T follicular helper cell (primary cell): ENCODE measurements around the gene ZNRF1.
"Not testable (repeated sequence)": the region's sequence is repeated elsewhere in the genome, so short reads cannot be mapped to it uniquely, and the experiment has no call there.

ENCODE experiments used
- DNase-seq: peaks from one replicate; pipeline ENCODE4 v3.0.0-alpha.2; 2020; ENCODE audit warnings: low read depth

The ZNRF1 gene

DNA sequence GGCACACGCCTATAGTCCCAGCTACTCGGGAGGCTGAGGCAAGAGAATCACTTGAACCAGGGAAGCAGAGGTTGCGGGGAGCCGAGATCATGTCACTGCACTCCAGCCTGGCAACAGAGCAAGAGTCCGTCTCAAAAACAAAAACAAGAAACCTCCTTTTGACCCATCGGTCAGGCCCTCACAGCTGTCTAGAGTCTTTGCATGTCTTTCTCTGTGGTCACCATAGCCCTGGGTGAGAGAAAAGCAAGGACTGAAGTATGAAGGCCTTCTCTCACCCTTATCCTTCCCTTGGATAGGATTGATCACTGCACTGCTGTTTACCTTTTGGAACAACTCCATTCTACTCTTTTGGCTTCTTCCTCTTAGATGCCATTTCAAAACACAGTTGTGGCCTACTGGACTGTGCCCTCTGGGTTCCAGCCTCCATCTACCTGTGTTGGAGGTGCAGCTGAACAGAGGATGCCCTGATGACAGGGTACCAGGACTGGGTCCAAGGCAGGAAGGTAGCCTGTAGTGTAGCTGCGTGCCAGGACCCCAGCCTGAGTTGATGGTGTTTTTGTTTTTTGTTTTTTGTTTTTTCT lies 80.6 kb downstream of the ZNRF1 start:
- DNase-seq, result no peak

DNA sequence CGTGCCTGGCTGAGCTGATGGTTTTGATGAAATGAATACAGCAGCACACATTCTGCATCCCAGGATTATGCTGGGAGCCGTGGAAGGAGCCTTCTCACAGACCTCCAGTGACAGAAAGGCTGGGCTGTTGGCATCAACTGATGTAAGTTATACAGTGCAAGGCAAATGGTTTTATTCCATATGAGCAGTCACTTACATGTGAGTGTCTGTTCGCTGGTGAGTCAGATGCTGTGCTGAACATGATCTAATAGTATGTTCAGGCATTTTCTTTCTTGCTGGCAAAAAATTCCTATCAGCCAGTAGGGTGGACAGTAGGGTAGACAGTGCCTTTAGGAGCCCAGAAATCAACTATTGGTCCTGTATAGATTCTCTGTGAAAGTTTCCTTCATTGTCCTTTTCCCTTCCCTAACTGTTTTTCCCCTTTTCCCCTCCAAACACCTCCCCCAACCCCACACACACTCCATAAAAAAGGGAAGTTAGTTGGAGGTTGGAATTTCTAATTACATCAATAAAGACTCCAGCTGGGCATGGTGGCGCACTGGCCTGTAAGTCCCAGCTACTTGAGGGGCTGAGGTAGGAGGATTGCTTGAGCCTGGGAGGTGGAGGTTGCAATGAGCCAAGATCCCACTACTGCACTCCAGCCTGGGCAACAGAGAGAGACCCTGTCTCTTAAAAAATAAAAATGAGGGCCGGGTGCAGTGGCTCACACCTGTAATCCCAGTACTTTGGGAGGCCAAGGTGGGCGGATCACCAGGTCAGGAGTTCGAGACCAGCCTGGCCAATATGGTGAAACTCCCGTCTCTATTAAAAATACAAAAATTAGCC lies 81.6 kb downstream of the ZNRF1 start:
- no peak for DNase-seq

DNA sequence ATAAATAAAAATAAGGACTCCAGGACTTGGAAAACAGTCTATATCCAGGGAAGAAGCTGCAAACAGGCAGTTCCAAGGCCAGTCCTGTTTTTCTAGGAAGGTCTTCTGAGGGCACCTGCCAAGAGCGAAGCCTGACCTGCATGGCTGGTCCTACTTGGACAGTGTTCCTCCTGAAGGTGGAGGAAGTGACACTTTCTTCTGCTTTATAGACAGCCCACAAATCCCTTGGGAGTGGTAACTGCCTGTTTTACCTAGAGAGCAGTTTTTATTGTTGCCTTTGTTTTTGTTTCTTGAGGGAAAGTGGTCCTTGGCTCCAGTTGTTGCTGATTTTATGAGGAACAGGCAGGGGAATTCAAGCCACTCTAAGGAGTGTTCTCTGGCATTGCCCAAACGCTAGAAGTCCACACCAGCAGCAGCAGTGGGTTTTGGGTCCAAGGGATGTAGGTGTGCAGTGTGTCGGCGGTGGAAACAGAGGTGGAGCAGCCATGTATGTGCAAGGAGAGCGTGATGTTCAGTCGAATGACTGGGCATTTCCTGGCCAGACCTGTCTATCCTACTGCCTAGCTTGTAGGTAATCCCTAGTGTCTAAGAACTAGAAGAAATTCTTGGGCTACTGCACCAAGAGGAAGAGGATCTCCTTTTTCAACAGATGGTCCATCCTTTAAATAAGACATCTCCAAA lies 82.5 kb downstream of the ZNRF1 start:
- DNase-seq, result no peak

DNA sequence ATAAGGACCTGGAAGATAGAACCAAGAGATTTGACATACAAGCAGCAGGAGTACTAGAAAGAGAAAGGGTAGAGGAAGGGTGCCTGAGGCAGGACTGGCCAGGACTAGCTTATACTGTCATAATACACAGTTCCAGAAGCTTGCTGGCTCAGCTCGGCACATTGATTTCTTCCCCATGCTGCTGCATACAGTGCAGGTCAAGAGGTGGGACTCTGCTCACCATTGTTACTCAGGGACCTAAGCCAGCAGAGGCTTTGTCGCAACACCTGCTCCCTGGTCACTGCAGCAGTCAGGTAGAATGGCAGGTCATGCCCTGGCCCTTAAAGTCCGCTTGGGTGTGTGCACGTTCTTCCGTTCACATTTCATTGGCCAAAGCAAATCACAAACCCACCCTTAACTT lies 85.0 kb downstream of the ZNRF1 start:
- DNase-seq, result no peak

DNA sequence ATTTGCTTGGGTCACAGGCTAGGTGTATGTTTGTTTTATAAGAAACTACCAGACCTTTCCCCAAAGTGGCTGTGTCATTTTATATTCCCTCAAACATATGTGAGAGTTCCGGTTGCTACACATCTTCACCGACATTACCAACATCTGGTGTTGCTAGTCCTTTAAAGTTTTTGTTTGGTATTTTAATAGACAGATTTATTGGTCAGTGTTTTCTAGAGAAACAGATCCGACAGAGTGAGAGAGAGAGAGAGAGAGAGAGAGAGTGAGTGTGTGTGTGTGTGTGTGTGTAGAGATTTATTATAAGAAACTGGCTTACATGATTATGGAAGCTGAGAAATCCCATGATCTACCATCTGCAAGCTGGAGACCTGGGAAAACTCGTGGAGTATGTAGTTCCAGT lies 86.7 kb downstream of the ZNRF1 start:
- no peak for DNase-seq

DNA sequence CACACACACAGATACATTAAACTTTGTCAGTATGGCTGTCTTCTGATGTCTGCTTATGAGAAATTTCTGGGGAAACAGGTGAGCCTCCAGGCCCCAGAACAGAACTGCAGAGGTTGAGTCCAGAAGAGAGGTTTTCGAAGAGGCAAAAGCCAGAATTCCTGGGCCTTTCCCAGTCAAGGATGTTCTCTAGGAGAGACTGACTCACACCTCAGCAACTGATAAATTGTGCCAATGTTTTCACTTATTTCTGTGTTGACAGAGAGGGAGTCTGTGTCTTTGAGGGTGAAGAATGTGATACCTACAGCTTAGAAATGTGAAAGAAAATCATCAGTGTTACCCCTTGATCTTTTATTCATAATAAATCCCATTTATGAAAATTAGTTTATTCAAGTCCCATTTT lies 87.5 kb downstream of the ZNRF1 start:
- no peak for DNase-seq

DNA sequence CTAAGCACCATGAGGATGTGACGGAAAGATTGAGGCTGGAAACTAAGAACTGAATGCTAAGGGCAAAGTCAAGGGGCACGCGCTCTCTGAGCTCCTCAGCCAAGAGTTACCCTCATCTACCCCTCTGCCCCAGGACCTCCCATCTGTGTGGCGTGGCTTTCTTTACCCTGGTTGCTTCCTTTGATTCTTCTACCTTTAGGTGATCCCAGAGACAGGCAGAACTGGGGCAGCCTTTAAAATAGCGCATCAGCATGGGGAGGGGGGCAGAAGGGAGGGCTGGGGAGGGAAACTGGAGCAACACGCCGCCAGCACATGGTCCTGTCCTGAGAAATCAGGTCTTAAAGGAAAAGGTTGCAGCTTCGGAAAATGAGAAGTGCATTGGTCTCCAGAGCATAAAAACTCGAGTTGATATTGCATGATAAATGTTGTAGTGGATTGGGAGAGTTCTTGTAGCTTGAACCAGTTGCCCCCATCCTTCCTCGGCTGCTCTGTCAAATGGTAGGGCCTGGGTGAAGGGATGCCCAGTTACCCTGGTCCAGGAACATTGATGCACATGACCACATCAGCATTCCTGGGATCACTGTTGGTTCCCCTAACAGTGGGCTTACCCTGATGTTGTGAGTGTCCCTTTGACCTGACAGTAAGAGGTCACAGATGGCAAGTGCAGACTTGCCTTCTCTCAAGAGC lies 88.0 kb downstream of the ZNRF1 start:
- DNase-seq, result no peak

DNA sequence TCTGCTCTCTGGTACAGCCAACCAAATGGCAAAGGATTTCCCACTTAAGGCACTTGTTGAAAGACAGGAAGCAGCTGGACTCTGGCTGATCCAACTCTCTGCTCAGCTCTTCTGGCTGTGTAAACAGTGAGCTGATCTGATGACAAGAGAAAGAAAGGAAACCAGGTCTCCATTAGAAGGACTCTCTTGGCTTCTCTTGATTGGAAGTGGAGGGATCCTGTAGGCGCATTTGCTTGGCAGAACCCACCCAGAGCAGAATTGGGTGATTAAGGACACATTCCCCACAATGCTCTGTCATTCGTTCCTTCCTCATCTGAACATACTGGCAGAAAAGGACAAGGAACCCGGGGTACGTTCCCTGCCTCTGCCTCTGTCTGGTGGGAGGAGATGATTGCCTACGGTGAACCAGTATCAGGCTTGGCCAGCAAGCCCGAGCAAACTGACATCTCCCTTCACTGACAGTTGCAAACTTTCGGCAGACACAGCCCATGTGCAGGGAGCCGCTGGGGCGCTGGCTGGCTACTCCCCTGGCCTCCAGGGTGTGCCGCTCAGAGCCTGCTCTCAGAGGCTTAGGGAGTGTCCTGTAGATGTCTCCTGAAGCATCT lies 88.7 kb downstream of the ZNRF1 start:
- DNase-seq, result no peak

DNA sequence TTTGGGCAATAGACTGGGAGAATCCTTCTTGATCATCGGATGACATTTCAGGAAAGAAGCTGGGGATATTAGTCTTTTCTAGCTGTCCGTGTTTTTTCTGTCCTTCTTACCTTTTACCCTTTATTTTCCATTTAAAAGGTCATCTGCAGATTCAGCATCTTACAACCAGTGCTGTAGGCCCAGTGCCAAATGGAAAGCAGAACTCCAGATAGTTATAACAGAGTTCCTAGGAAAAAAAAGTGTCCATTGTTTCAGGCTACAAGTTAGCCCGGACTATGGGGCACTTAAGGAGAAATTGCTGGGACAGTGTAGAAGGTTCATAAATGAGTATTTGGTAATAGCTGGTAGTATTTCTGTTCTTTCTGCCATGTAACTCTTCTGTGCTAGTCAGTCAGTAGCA lies 89.4 kb downstream of the ZNRF1 start:
- DNase-seq, result no peak

DNA sequence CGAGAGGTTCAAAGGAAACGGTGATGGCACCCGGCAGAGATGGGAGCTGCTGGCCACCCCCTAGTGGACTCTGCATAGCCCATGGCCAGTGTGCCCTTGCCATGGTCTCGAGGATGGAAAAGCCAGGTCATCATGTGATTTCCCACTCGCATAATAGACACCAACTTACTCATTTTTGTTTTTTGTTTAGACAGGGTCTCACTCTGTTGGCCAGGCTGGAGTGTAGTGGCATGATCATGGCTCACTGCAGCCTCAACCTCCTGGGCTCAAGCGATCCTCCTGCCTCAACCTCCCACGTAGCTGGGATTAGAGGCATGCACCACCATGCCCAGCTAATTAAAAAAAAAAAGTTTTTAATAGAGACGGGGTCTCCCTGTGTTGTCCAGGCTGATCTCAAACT lies 90.1 kb downstream of the ZNRF1 start:
- no peak for DNase-seq

DNA sequence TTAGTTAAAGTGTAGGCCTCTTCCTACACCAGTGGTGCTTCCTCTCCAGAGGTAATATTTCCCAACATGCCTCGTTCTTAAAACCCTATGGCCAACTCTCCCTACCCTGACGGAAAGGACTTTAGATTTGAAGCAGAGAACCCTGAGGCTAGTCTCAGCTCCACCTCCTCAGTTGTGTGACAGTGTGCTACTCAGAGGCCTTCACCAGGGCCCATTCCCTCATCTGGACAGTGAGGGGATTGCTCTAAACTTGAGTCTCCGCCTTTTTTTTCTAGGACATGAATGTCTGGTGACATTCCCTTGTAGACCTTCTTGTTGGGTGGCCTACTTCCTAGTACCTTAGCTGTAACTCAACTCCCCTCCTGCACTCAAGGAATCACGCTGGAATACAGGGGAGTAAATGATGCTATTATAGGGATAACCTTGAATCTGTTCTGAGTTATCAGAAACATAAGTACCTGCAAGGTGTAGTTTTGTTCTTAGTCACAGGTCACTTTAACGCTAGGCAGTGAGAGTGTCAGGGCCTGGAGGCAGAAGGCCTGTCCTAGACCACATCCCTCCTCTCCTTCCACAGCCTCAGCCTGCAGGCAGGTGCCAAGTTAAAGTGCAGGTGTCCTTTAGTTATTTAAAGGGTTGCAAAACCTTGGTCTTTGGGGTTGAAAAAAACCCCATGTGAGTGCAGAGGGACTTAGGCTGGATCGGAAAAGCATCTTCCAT lies 90.8 kb downstream of the ZNRF1 start:
- DNase-seq, result no peak

DNA sequence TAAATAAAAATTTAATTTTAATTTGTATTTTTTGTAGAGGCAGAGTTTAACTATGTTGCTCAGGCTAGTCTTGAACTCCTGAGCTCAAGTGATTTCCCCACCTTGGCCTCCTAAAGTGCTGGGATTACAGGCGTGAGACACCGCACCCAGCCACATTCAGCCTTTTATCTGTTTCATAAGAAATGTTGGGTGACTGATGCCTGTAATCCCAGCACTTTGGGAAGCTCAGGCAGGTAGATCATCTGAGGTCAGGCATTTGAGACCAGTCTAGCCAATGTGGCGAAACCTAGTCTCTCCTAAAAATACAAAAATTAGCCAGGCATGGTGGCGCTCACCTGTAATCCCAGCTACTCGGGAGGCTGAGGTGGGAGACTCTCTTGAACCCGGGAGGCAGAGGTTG lies 92.1 kb downstream of the ZNRF1 start:
- not testable (repeated sequence) for DNase-seq

DNA sequence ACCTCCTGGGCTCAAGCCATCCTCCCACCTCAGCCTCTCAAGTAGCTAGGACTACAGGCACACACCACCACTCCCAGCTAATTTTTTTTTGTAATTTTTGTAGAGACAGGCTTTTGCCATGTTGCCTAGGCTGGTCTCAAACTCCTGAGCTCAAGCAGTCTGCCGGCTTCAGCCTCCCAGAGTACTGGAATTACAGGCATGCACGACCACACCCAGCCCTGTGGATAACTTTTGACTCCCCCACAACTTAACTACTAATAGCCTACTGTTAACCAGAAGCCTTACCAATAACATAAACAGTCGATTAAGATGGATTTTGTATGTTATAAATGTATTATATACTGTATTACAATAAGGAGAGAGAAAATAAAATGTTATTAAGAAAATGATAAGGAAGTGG lies 92.8 kb downstream of the ZNRF1 start:
- DNase-seq, result not testable (repeated sequence)

DNA sequence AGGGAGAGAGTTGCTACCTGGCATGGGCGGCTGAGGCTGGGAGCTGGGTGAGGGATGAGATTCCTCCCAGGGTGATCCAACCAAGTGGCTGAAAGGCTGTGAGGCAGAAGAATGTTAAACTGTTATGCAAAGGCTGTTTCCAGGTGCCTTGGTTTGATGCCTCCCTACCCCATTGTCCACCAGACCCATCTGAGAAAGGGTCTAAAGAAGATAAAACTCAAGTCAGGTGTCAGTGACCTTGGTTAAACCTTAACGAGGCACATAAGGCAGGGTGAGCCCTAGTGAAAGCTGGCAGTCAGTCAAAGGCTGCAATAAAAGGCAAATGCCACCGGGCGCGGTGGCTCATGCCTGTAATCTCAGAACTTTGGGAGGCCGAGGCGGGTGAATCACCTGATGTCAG lies 94.0 kb downstream of the ZNRF1 start:
- DNase-seq, result no peak

DNA sequence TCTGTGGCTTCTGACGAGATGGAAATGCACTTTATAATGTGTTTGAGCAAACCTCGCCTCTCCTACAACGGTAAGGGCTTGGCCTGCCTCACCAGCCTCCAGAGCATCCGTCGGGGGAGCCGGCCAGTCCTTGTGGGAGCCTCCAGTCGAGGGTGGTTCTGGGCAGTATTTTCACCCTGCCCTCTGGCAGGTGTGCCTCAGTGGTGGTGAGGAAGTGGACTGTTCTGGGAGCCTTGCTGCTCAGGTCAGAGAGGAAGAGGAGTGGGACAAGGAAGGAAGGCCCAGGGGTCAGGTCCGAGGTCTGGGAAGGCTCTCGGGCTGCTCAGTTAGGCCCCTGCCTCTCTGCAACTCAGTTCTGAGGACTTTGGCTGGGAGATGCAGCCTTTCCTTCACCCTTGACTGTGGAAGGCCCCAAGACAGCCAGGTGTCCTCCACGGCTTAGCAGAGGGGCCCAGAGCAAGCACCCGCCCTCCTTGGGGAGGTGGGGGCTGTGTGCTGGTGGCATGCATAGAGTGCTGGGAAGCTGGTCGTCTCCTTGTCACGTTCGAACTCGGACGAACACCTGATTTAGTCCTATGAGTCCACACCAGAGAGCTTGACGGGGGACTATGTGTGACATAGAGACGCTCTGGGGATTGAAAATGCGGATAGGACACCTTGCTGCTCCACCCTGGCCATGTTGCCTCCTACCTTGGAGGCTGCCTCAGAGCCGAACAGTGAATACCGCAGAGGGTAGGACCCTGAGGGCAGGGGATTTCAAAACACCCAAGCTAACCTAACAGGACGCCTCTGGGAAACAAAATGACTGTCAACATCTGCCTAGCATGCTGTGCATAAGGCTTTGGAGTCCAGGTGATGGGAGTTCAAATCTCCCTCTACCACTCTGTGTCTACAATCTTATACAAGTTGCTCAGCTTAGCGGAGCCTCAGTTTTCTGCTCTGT lies 95.0 kb downstream of the ZNRF1 start:
- DNase-seq, result no peak

DNA sequence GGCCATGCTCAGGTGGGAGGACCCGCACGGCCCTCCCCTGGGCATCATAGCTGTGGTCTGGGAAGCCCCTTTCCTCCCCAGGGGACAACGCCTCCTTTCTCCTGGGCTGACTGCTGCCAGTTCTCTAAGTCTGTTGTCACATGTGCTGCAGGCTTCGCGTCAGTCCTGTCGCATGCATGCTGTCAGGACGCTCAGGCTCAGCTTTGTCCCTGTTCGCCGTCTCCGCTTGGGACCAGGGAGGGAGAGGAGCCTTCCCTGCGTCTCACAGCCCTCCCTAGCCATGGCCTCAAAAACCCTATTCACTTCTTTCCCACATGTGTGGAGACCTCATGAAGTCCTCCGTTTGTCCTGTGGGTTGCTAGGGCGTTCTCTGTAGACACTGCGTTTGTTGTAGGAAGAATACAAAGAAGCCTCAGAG lies 96.4 kb downstream of the ZNRF1 start:
- DNase-seq, result no peak

DNA sequence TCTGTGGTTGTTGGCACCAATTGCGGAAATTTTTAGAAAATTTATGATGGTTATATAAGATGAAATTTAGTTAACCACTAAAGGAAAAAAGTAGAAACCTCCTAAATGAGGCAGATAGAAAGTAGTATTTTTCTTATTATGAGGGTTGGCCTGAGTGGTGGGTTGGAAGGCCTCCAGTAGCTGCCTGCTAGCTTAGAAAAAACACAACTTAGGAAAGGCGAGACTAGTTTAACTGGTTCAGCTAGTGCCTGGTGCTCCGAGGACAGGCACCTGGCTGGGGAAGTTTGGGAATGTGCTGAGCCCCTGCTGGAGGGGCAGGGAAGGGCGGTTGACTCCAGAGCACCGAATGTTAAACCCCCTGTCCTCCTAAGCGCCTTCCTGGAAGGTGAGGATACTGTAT lies 97.8 kb downstream of the ZNRF1 start:
- no peak for DNase-seq

DNA sequence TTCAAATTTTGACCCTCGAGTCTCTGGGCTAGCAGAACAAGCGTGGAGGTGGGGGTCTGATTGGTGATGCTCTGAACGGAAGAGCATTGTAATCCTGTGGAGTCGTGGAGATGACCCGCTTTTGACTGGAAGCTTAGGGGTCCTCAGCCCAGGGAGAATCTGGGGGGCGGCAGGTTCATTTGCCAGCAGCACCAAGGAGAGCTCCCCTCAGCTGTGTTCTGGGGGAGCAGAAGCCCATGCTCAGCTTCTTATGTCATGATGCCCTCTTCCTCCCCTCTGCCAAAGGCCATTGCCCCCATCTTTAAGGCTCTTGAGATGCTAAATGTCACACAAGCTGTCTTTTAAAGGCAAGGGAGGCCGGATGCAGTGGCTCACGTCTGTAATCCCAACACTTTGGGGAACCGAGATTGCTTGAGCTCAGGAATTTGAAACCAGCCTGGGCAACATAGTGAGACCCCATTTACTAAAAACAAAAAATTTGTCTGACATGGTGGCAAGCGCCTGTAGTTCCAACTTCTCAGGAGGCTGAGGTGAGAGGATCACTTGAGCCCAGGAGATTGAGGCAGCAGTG lies 98.5 kb downstream of the ZNRF1 start:
- DNase-seq, result no peak

DNA sequence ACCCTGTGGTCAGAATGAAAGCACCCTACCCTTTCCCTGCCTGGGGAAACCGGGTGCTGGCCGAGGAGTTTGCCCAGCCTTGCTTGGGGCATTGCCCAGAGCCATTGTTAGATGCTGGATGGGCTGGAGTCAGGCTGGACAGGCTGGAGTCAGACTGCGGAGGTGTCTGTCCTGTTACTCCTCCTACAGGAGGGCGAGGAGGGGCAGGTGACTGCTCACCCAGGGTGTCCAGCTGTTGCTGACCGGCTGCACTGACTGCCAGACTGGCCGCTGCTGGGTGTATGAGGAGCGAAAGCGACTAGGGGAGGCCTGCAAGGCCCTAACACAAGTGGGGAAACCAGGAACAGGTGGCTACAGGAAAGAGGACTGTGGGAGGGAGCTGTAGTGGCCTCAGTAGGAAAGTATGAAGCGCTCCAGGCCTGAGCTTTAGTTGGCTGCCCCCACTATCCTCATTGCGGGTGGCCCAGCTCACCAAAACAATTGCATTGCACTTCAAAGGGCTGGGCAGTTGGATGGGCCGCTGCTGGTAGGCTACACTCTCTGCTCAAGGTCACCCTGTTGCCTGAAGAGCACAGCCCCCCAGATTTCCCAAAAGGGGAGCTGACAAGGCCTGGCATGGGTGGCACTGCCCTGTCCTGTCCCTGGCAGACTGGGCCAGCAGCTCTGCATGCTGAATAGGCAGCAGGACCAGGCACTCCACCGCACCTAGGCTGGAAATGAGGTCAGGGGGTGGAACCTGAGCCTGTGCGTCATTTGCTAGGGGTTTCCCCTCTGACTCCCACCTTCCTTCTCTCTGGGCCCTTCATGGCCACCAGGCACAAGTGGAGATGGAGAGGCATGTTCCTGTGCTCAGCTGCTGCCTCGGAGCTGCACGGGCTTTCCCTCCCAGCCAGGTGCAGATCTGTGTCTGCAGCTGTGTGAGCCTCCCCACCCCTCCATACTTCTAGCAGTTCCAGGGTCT lies 99.4 kb downstream of the ZNRF1 start:
- peak; percentile 71 for DNase-seq
